ENCODE measurements around the gene ACTR3C. TPM values are rescaled to one million over a fixed set of nuclear protein-coding genes. Genes with fewer than 3 reads are reported as not detected.
"Not testable (repeated sequence)": the region's sequence is repeated elsewhere in the genome, so short reads cannot be mapped to it uniquely, and the experiment has no call there.

Gene ACTR3C
- total RNA-seq, 1 experiment from 2014 or later: 0.48 TPM

DNA sequence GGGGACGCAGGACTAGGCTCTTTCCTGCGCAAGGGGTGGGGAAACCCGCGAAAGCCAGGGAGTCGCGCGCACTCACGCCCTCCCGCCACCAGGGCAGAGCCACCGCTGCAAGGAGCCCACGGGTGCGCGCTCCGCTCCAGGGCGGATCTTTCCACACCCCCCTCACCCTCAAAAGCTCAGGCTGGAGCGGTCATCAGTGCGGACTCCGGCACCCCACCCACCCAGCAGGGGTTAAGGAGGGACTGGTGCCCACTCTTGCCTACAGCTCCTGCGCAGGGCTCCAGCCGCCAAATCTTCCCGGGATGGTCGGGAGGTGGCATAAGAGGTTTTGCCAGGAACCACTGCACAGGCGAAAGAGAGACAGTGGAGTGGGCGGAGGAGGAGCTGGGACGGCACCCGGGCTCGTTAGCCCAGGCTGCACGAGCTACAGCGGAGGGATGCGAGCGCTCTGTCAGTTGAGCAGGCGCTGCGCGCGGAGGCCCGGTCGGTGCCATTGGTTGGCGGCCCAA, 102.6 kb downstream of the ACTR3C start:
- not testable (repeated sequence) for DNase-seq; H3K27ac ChIP-seq (ENCODE audit: low read length)

DNA sequence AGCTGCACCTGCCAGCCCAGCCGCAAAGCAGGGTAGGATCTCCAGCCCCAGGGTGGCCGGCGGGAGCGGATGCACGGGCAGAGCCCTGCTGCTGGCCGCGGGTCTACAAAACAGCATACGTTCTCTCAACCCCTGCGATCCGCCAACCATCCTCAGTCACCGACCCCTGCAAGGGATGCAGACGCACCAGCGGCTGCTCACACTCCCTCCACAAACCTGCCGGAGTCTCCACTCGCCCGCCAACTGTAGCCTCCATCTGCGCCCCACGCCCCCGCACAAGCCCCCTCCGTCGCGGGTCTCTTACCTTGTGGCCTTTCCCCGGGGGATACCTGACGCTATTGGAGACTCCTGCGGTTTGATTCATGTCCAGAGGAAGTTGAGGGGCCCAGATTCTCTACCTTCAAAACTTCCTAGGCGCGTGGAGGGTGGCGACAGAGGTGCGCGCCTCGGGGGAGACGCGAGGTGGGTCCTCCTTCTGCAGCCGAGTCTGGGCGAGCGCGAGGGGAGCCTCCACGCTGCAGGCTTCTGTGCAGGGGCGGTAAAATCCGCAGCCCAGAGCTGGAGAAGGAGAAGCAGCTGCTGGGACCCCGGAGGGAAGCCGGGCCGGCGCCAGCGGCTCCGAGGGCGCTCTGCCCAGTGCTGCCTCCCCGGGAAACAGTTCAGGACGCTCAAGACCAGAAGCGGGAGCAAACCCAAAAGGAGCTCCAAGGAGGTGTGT, 103.2 kb downstream of the ACTR3C start:
- not testable (repeated sequence) for DNase-seq; H3K4me3 ChIP-seq (ENCODE audit: low read length); H3K9ac ChIP-seq (ENCODE audit: low read length); H3K9me2 ChIP-seq (replicated peaks; ENCODE audit: insufficient read depth, low read length); H3K36me3 ChIP-seq (ENCODE audit: insufficient read depth, low read length); H4K20me1 ChIP-seq (ENCODE audit: insufficient read depth, low read depth, low read length); H2AFZ ChIP-seq (ENCODE audit: low read length); H3K27ac ChIP-seq (ENCODE audit: low read length); H3K9me3 ChIP-seq (ENCODE audit: low read length); H3K27me3 ChIP-seq (ENCODE audit: low read length); H3K4me2 ChIP-seq (ENCODE audit: low read depth, low read length, poor library complexity, severe bottlenecking); H3K4me1 ChIP-seq (ENCODE audit: low read length); H3K79me2 ChIP-seq (ENCODE audit: low read length)

More for the DNA sequence above, 102.6 kb downstream of the ACTR3C start:
- not testable (repeated sequence) for H4K20me1 ChIP-seq (ENCODE audit: insufficient read depth, low read depth, low read length); H3K9me2 ChIP-seq (replicated peaks; ENCODE audit: insufficient read depth, low read length); H3K4me3 ChIP-seq (ENCODE audit: low read length); H2AFZ ChIP-seq (ENCODE audit: low read length); H3K27me3 ChIP-seq (ENCODE audit: low read length); H3K9ac ChIP-seq (ENCODE audit: low read length); H3K4me1 ChIP-seq (ENCODE audit: low read length); H3K79me2 ChIP-seq (ENCODE audit: low read length); H3K36me3 ChIP-seq (ENCODE audit: insufficient read depth, low read length); H3K9me3 ChIP-seq (ENCODE audit: low read length); H3K4me2 ChIP-seq (ENCODE audit: low read depth, low read length, poor library complexity, severe bottlenecking)

DNA sequence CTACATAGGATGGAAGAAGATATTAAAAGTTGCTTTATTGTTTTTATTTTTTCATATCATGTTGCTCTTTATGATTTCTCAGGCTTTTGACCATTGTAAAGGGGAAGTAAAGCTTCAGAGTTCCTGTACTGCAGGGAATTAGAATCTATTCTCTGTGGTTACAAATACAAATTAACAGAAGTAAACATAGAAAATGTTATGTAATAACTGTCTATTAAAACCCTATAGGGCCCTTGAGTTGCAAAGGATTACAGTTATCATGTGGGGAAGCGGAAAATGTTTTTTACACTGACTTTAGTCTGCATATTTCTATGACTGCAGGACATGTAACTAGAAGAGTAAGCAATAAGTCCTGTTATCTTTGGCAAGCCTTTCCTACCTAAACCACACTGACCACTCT, 116.5 kb downstream of the ACTR3C start:
- not testable (repeated sequence) for DNase-seq; H3K27me3 ChIP-seq (ENCODE audit: low read length); H3K4me3 ChIP-seq (ENCODE audit: low read length); H3K9me3 ChIP-seq (ENCODE audit: low read length); H3K79me2 ChIP-seq (ENCODE audit: low read length); H3K36me3 ChIP-seq (ENCODE audit: insufficient read depth, low read length); H2AFZ ChIP-seq (ENCODE audit: low read length); H3K9ac ChIP-seq (ENCODE audit: low read length); H3K9me2 ChIP-seq (replicated peaks; ENCODE audit: insufficient read depth, low read length); H4K20me1 ChIP-seq (ENCODE audit: insufficient read depth, low read depth, low read length); H3K27ac ChIP-seq (ENCODE audit: low read length); H3K4me1 ChIP-seq (ENCODE audit: low read length); H3K4me2 ChIP-seq (ENCODE audit: low read depth, low read length, poor library complexity, severe bottlenecking)

DNA sequence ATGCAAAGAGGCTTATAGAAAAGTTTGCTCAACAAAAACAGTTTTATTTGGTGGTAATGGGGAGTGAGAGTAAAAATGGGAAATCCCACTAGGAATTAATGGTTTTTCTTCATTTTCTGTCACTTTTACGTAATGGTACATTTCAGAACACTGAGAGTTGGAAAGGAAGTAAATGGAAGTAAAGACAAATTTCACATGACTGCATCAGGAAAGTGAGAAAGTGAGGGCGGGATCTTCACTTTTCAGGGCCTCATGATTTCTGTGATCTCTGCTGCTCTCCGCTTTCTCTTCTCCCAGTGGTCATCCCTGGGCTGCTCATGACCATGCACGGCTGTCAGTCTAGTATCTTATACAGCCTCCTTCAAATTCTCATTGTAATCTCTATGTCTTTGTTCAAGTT, 117.5 kb downstream of the ACTR3C start:
- H2AFZ ChIP-seq (ENCODE audit: low read length); H3K4me2 ChIP-seq (ENCODE audit: low read depth, low read length, poor library complexity, severe bottlenecking): not testable (repeated sequence)

DNA sequence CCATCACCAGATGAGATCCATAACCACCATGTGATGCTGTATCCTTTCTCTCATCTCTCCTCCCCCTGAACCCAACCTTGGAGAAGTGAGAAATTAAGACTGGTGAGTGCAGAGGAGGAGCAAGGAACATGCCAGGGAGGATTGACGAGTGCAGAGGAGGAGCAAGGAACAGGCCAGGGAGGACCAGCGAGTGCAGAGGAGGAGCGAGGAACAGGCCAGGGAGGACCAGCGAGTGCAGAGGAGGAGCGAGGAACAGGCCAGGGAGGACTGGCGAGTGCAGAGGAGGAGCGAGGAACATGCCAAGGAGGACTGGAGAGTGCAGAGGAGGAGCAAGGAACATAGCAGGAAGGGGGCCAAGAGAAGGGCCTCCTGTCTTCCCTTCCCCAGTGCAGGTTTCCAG, 118.8 kb downstream of the ACTR3C start:
- not testable (repeated sequence) for H4K20me1 ChIP-seq (ENCODE audit: insufficient read depth, low read depth, low read length); H3K27me3 ChIP-seq (ENCODE audit: low read length); H3K4me3 ChIP-seq (ENCODE audit: low read length); H3K79me2 ChIP-seq (ENCODE audit: low read length); H3K9ac ChIP-seq (ENCODE audit: low read length); H3K36me3 ChIP-seq (ENCODE audit: insufficient read depth, low read length); H3K4me1 ChIP-seq (ENCODE audit: low read length); H2AFZ ChIP-seq (ENCODE audit: low read length); H3K9me3 ChIP-seq (ENCODE audit: low read length); DNase-seq; H3K4me2 ChIP-seq (ENCODE audit: low read depth, low read length, poor library complexity, severe bottlenecking); H3K9me2 ChIP-seq (replicated peaks; ENCODE audit: insufficient read depth, low read length); H3K27ac ChIP-seq (ENCODE audit: low read length)

More for the DNA sequence above, 117.5 kb downstream of the ACTR3C start:
- not testable (repeated sequence) for H3K79me2 ChIP-seq (ENCODE audit: low read length); H4K20me1 ChIP-seq (ENCODE audit: insufficient read depth, low read depth, low read length); H3K9ac ChIP-seq (ENCODE audit: low read length); H3K4me3 ChIP-seq (ENCODE audit: low read length); H3K27me3 ChIP-seq (ENCODE audit: low read length); H3K4me1 ChIP-seq (ENCODE audit: low read length); H3K9me2 ChIP-seq (replicated peaks; ENCODE audit: insufficient read depth, low read length); H3K9me3 ChIP-seq (ENCODE audit: low read length); H3K36me3 ChIP-seq (ENCODE audit: insufficient read depth, low read length); H3K27ac ChIP-seq (ENCODE audit: low read length); DNase-seq

DNA sequence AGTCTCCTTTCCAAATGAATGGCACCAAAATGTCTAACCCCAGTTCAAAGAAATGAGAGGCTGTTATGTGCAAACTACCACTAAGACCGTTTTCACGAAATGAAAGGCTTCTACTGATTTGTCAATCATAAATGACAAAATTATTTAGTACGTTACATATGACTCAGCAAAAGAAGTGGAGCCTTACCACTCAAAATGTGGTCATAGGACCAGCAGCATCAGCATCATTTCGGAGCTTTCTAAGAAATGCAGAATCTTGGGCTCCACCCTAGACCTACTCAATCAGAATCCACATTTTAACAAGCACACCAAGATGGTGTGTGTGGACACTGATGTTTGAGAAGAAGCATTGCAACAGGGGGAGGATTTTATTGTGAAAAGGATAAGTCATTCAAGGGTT, 120.5 kb downstream of the ACTR3C start:
- not testable (repeated sequence) for H3K4me1 ChIP-seq (ENCODE audit: low read length); H3K27me3 ChIP-seq (ENCODE audit: low read length); H4K20me1 ChIP-seq (ENCODE audit: insufficient read depth, low read depth, low read length); H3K27ac ChIP-seq (ENCODE audit: low read length); H3K4me2 ChIP-seq (ENCODE audit: low read depth, low read length, poor library complexity, severe bottlenecking); H3K36me3 ChIP-seq (ENCODE audit: insufficient read depth, low read length); H3K4me3 ChIP-seq (ENCODE audit: low read length); DNase-seq; H3K9me3 ChIP-seq (ENCODE audit: low read length); H3K9me2 ChIP-seq (replicated peaks; ENCODE audit: insufficient read depth, low read length); H3K9ac ChIP-seq (ENCODE audit: low read length); H2AFZ ChIP-seq (ENCODE audit: low read length); H3K79me2 ChIP-seq (ENCODE audit: low read length)

Other genes starting within 250 kb of the ACTR3C start
- gene LRRC61, start 190 bp downstream of the ACTR3C start, total RNA-seq (2014; rRNA removed; shearing (Covaris generic); ENCODE audit: low replicate concordance): 4.1 and 16.5 TPM in 2 replicates
- not detected in 2 replicates for gene RARRES2, start 18.1 kb upstream of the ACTR3C start, total RNA-seq (2014; rRNA removed; shearing (Covaris generic); ENCODE audit: low replicate concordance)
- 53.3 and 98.4 TPM in 2 replicates for gene REPIN1, start 45.3 kb upstream of the ACTR3C start, total RNA-seq (2014; rRNA removed; shearing (Covaris generic); ENCODE audit: low replicate concordance)
- gene ZNF775, start 55.8 kb upstream of the ACTR3C start, total RNA-seq (2014; rRNA removed; shearing (Covaris generic); ENCODE audit: low replicate concordance): 1.5 and 4.7 TPM in 2 replicates
- not detected in 2 replicates for gene GIMAP8, start 127.1 kb upstream of the ACTR3C start, total RNA-seq (2014; rRNA removed; shearing (Covaris generic); ENCODE audit: low replicate concordance)
- gene GIMAP7, start 191.3 kb upstream of the ACTR3C start, total RNA-seq (2014; rRNA removed; shearing (Covaris generic); ENCODE audit: low replicate concordance): not detected in 2 replicates
- gene GIMAP4, start 243.8 kb upstream of the ACTR3C start, total RNA-seq (2014; rRNA removed; shearing (Covaris generic); ENCODE audit: low replicate concordance): not detected in 2 replicates